Stomach (tissue), 9 donors: ENCODE results near the gene PRKN. TPM values are rescaled to one million over a fixed set of nuclear protein-coding genes. Genes with fewer than 3 reads are reported as not detected.
A peak's percentile ranks its signal among the peaks of the same experiment; 100 is the strongest.

Experiments
- DNase-seq, 2 donors: peaks; one replicate each; pipeline versions ENCODE4 v3.0.0 to v3.0.0-alpha.2; 2013 to 2019
- H3K27ac ChIP-seq, 5 donors: fragments of 200-600 bp in 4 of 5; sonication (generic) in 4 of 5; one replicate each; pipeline ENCODE4 v1.5.1; 2013 to 2019; ENCODE audit warnings: mild to moderate bottlenecking in 1 of 5, moderate library complexity in 1 of 5
- H3K27me3 ChIP-seq, 3 donors: fragments of 200-600 bp; sonication (generic); one replicate each; pipeline ENCODE4 v1.5.1; 2017 to 2019; ENCODE audit warnings: mixed run types in 1 of 3
- H3K36me3 ChIP-seq, 4 donors: fragments of 200-600 bp; sonication (generic); 1 replicate in 3 of 4; 2 replicates in 1 of 4; pipeline ENCODE4 v1.5.1; 2016 to 2019
- H3K4me1 ChIP-seq, 4 donors: fragments of 200-600 bp; sonication (generic); one replicate each; pipeline ENCODE4 v1.5.1; 2016 to 2019
- H3K4me3 ChIP-seq, 4 donors: fragments of 200-600 bp; sonication (generic) in 3 of 4; one replicate each; pipeline ENCODE4 v1.5.1; 2016 to 2019; ENCODE audit warnings: mild to moderate bottlenecking in 1 of 4
- H3K9me3 ChIP-seq, 4 donors: fragments of 200-600 bp; sonication (generic); one replicate each; pipeline ENCODE4 v1.5.1; 2016 to 2019
- CTCF ChIP-seq, 7 experiments: fragments of 450-650 bp in 4 of 7; fragments of 200-600 bp in 3 of 7; sonication (generic) in 3 of 7; IDR thresholded peaks; one replicate each; pipeline ENCODE4 v1.5.1; 2016 to 2019; ENCODE audit warnings: antibody characterized with exemption in 7 of 7, control low read depth in 2 of 7, mild to moderate bottlenecking in 1 of 7
- EP300 ChIP-seq: sonication (generic); formaldehyde crosslinking; IDR thresholded peaks from one replicate; pipeline ENCODE4 v1.6.1; 2017; ENCODE audit warnings: antibody characterized with exemption
- POLR2A ChIP-seq, 4 donors: fragments of 450-650 bp; IDR thresholded peaks; one replicate each; pipeline ENCODE4 v1.6.1; 2016; ENCODE audit warnings: antibody characterized with exemption in 4 of 4, control low read depth in 2 of 4, mild to moderate bottlenecking in 1 of 4, moderate library complexity in 1 of 4
- POLR2AphosphoS5 ChIP-seq, 3 donors: sonication (generic); formaldehyde crosslinking; IDR thresholded peaks; one replicate each; pipeline ENCODE4 v1.6.1; 2016; ENCODE audit warnings: antibody characterized with exemption in 3 of 3
- WGBS, 5 donors: extraction: QIAGEN DNeasy Blood & Tissue Kit in 3 of 5; methylation state at CpG; one replicate each; pipeline versions ENCODE4 v1.1.5 to v1.1.7; 2013 to 2018; 5-methylcytosine and 5-hydroxymethylcytosine counted together
- intact Hi-C: fragments of 100-400 bp; cut with DNase I; formaldehyde crosslinking; loops from one replicate; pipeline ENCODE4 v1.15.1; 2023; ENCODE audit warnings: low total_unique reads
- polyA plus RNA-seq, 3 donors: library from polyadenylated mRNA; stranded (reverse); fragments of 200-250 nt; gene quantifications; one replicate each; pipeline ENCODE4 v1.2.3, GENCODE V29; 2013
- total RNA-seq, 5 donors: library from RNA; depleted of rRNA; stranded (reverse); fragments of >200 nt; gene quantifications; one replicate each; pipeline versions ENCODE4 v1.1.0 to v1.2.3, GENCODE V29; 2014 to 2016
- donor health status: healthy with polysubstance abuse.
- donor health status: Bipolar disorder and iron deficiency.
- donor health status: healthy.

Gene PRKN
- total and polyA plus RNA-seq, 8 donors, result 0.68 to 19.8 (median 9.5) TPM

DNA sequence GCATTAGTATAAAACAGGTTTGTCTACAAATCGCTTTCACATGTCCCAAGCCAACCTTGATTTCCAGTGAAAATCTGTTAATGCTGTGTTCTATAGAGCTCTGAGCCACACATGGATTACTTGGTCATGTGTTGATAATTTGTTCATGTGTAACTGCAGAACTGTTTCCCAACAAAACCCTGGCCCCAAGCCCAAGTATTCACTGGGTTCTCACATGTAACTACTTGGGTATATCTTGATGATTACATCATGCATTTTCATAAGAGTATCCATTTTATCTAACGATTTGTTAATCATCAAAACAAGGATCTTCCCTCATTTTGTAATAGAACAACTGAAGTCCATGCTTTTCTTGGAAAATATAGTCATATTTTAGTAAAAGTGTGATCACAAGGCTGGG, 657.6 kb downstream of the PRKN start:
- intact Hi-C loops, result no loop called here
- peaks cover 0 to 29% (median 6%) of the 10 kb centered on the region in 4 donors for H3K9me3 ChIP-seq
- H3K27me3 ChIP-seq, result no peaks in the 10 kb centered on the region
- no peak for TF ChIP-seq POLR2AphosphoS5 (IDR thresholded peaks at IDR 0.05)
- no peak for TF ChIP-seq POLR2A (IDR thresholded peaks at IDR 0.05)
- no peak for TF ChIP-seq CTCF (IDR thresholded peaks at IDR 0.05)
- TF ChIP-seq EP300, result no peak
- H3K4me1 ChIP-seq, result no peaks in the 10 kb centered on the region
- no peak overlapping the region for H3K27ac ChIP-seq
- 93 to 97% (median 94%) methylated on average over 2 of the region's 2 CpGs for WGBS, 5 donors
- DNase-seq, result no peak
- no peaks in the 10 kb centered on the region for H3K36me3 ChIP-seq
- H3K4me3 ChIP-seq, result no peak overlapping the region

DNA sequence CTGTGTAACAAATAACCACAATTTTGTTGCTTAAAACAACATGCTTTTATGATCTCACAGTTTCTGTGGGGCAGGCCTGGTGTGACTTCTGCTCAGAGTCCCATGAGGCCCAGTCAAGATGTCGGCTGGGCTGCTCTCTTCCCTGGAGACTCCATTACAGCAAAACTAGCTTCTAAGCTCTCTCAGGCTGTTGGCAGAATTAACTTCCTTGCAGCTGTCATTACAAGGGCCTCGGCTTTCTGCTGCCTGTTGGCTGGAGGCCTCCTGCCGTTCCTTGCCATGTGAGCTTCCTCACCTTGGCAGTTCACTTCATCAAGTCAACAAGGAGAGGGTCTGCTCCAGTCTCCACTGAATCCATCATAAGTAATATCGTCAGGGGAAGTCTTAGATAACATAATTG, 659.2 kb downstream of the PRKN start:
- WGBS, 5 donors, result 75 to 80% (median 80%) methylated on average over 4 of the region's 4 CpGs
- Histone ChIP-seq H3K27me3 (no peaks in the 10 kb centered on the region), H3K9me3 (peaks cover 0 to 29% (median 6%) of the 10 kb centered on the region in 4 donors), H3K36me3 (no peaks in the 10 kb centered on the region), H3K4me1 (no peaks in the 10 kb centered on the region), H3K4me3 (no peak overlapping the region), H3K27ac (no peak overlapping the region)
- intact Hi-C loops, result no loop called here
- DNase-seq, result no peak
- no peak for TF ChIP-seq POLR2A (IDR thresholded peaks at IDR 0.05)
- no peak for TF ChIP-seq EP300
- TF ChIP-seq CTCF (IDR thresholded peaks at IDR 0.05), result no peak
- no peak for TF ChIP-seq POLR2AphosphoS5 (IDR thresholded peaks at IDR 0.05)

DNA sequence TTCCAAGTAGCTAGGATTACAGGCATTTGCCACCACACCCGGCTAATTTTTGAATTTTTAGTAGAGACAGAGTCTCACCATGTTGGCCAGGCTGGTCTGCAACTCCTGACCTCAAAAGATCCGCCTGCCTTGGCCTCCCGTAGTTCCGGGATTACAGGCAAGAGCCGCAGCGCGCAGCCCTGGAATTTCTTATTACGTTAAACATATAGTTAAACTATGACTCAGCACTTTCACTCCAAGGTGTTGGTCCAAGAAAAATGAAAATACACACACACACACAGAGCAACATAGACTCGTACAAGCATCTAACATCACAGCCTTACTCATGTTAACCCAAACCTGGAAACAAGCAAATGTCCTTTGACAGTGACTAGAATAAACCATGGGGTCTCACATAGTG, 663.9 kb downstream of the PRKN start:
- intact Hi-C loops, result no loop called here
- Histone ChIP-seq H3K9me3 (peaks cover 0 to 13% (median 4%) of the 10 kb centered on the region in 4 donors), H3K4me3 (no peak overlapping the region), H3K4me1 (no peaks in the 10 kb centered on the region), H3K27me3 (no peaks in the 10 kb centered on the region), H3K27ac (no peak overlapping the region), H3K36me3 (no peaks in the 10 kb centered on the region)
- no peak for TF ChIP-seq POLR2A (IDR thresholded peaks at IDR 0.05)
- no peak for TF ChIP-seq EP300
- no peak for TF ChIP-seq CTCF (IDR thresholded peaks at IDR 0.05)
- no peak for TF ChIP-seq POLR2AphosphoS5 (IDR thresholded peaks at IDR 0.05)
- 89 to 95% (median 92%) methylated on average over 9 of the region's 9 CpGs for WGBS, 5 donors
- no peak for DNase-seq

DNA sequence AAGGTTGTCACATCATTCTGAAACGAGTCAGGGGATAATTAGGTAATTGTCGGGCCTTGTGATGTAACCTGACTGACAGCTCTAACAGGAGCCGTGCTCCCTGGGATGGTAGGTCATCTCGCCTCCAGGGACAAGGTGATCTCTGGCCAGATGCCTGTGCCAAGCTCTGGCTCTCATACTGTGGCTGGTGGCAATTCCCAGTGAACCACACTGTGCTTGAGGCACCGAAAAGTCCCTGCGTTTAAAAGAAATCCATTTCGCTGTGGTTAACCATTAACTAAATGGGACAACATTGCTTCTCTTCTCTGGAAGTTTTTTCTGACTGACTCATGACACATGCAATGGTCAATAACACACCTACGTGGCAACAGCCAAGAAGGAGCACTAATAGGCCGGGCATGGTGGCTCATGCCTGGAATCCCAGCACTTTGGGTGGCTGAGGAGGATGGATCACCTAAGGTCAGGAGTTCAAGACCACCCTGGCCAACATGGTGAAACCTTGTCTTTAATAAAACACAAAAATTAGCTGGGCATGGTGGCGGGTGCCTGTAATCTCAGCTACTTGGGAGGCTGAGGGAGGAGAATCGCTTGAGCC, 669.2 kb downstream of the PRKN start:
- H3K36me3 ChIP-seq, result no peaks in the 10 kb centered on the region
- intact Hi-C loops, result no loop called here
- H3K27ac ChIP-seq, result peak overlapping the region; percentile 49 to 84 (median 60)
- H3K9me3 ChIP-seq, result no peaks in the 10 kb centered on the region
- 40 to 77% (median 53%) methylated on average over 11 of the region's 11 CpGs for WGBS, 5 donors
- H3K27me3 ChIP-seq, result no peaks in the 10 kb centered on the region
- TF ChIP-seq POLR2A (IDR thresholded peaks at IDR 0.05), result no peak
- no peak for TF ChIP-seq EP300
- peak in 1 of 3 donors; percentile 56 for TF ChIP-seq POLR2AphosphoS5 (IDR thresholded peaks at IDR 0.05)
- no peak for TF ChIP-seq CTCF (IDR thresholded peaks at IDR 0.05)
- DNase-seq, result peak; percentile 73 to 88
- no peak overlapping the region for H3K4me3 ChIP-seq
- no peaks in the 10 kb centered on the region for H3K4me1 ChIP-seq
